DMS153 treated with DMSO at 0.1 percent for 48 hours (cell line): ENCODE data around the gene GDF2.

Source experiments
- DNase-seq: peaks from one replicate; lab custom pipeline; 2025; ENCODE audit not compliant: unreplicated experiment; lab: John Stamatoyannopoulos, UW

GDF2 gene

DNA sequence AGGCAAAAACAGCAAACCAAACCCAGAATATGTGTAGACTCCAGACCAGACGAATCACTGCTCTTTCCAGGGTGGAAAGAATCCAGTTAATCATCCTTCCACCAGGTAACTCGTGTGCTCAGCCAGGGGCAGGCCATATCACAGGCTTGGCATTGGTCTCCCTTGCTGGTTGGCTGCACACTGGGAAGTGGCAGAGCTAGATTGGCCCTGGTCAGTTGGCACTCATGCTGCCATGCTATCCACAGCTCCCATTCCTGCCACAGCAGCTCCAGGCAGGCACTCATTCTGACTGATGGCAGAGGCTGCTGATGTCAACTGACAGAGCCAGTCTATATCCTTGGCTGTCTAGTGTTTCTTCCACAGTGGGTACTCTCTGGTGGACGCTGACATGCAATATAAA, 31.9 kb upstream of the GDF2 start:
- DNase-seq, result no peak

DNA sequence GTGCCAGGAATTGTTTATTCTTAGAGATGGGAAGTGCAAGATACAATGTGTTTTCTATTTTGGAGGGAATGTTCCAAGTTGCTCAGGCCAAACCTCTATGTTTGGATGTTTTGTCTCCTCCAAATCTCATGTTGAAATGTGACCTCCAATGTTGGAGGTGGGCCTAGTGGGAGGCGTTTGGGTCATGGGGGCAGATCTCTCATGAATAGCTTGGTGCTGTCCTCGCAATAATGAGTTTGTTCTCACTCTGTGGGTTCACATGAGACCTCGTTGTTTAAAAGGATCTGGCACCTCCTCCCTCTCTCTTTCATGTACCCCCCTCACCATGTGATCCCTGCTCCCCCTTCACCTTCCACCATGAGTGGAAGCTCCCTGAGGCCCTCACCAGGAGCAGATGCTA, 30.6 kb upstream of the GDF2 start:
- DNase-seq, result no peak

DNA sequence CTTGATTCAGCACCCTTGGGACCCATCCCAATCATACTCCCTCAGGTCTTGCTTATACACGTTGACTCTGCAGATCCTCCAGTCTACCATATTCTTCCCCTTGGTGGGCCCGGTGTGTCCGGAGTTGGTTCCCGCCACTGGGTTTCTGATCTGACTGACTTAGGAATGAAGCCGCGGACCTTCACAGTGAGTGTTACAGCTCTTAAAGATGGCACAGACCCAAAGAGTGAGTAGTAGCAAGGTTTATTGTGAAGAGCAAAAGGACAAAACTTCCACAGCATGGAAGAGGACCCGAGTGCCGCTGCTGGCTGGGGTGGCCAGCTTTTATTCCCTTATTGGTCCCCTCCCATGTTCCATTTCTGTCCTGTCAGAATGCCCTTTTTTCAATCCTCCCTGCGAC, 28.2 kb upstream of the GDF2 start:
- no peak for DNase-seq

DNA sequence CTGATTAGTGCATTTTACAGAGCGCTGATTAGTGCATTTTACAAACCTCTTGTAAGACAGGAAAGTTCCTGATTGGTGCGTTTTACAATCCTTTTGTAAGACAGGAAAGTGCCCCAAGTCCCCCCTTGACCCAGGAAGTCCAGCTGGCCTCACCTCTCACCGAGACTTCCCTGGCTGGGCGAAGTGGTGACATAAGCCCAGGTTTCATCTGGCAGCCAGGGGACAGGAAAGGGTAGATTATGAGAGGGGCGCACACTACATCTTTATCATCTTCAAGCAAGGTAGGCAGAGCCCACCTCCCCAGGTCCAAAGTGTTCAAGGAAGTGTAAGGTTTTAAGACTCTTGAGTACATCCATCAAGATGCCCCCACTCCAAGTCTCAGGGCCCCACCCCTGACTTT, 27.8 kb upstream of the GDF2 start:
- no peak for DNase-seq

DNA sequence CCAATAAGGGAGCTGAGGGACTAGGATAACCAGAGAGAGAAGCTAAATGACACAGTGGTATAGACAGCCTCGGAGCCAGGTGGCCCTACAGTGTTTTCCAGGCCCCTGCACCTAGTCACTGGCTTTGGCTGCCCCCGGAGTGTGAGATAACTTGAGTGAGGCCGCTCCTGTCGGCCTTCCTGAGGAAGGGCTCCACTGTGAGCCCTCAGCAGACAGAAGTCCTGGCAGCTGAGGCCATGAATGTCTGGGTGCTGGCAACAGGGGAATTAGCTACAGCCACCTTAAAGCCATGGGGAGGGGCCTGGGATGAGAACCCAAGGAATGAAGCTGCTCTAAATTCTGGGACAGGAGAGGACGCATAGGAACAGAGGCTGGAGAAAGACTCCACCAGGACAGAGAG, 26.8 kb upstream of the GDF2 start:
- no peak for DNase-seq

DNA sequence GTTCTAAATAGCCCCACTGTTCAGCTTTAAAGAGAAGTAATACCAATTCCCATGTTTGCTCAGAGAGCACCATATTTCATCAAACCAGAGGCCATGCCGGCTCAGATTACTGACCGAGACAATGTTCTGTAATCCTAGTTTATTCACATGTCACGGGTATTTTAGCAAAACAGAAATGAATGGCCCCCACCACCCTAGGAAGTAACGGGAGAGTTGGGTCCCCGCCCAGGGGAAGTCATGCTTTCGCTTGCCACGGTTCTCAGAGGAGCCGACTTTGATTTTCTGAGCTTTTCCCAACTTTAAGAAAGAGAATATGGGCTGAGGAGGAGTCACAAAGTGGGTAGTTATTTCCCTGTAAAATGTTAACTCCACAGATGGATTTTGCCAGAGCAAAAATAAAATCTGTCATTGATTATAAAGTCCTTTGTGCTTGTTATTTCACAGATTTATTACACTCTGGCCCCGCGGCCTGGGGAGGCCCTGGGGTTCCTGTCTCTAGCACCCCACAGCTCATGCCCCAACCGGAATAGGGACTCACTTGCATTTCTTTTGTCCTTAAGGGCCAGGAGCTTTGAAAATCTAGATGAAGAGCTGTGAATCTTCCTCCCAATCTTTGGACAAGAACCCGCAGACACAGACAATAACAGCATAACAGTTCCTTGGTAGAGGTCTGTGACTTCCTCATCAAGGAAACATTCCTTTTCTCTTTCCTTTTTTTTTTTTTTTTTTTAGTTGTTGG, 25.9 kb upstream of the GDF2 start:
- no peak for DNase-seq

DNA sequence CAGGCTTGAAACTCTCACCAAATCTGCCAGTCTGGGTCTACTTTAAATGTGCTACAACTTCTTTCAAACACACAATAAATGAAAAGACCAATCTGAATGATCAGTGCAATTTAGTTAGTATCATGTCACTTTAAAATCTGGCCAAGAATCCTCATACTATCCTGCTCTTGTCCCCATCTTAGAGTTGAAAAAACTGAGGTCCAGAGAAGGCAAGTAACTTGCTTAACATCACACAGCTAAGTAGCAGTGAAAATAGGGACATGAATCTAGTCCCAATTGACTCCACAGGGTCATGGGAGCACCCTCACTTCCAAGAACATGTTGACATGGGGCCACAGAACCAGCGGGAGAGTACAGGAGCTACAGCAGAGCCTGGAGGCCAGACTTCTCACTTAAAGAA, 25.3 kb upstream of the GDF2 start:
- DNase-seq, result no peak

DNA sequence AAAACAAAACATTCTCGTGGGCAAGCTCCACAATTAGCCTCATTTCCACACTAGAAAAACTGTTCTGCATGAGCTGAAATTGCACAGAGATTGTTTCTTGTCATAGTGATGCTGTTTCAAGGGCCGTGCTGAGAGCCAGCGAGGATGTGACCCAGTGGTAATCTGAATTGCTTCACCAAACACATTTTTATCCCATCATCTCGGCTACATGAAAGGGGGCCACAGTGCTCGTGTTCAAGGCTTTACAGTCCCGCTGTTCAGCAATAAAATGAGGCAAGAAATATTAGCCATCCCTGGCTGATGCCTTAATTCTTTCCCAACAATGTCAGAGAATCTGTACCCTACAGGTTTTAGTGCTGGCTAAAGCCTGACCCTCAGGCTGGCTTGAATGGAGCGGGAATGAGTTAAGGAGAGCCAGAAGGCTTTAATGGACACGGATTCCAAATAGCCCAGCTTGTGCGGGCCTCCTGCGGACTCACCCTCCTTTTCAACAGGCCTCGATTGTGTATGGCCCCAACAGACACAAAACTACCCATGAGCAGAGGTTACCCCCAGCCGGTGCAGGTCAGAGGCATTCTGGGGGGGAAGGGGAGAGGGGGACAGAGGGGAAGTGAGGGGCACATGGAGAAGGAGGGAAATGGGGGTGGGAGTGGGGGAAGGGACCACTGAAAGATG, 24.3 kb upstream of the GDF2 start:
- DNase-seq, result no peak

DNA sequence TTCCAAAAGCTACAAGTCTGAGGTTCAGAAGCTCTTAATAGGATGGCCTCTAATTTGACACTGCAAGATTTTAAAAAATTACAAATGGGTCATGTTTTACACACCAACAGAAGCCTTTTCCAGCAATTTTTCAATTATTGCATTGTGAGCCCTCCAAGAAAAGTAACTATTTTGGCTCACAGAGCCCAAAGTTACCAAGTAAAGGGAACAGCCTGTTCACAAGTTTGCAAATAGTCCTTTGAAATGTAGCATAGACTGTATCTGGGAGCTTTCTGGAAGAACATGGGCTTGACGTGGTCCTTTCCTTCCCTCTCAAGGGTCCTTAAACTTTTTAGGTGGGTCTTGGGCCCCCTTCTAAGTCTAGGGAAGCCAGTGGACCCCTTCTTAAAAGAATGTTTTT, 23.5 kb upstream of the GDF2 start:
- DNase-seq, result no peak

DNA sequence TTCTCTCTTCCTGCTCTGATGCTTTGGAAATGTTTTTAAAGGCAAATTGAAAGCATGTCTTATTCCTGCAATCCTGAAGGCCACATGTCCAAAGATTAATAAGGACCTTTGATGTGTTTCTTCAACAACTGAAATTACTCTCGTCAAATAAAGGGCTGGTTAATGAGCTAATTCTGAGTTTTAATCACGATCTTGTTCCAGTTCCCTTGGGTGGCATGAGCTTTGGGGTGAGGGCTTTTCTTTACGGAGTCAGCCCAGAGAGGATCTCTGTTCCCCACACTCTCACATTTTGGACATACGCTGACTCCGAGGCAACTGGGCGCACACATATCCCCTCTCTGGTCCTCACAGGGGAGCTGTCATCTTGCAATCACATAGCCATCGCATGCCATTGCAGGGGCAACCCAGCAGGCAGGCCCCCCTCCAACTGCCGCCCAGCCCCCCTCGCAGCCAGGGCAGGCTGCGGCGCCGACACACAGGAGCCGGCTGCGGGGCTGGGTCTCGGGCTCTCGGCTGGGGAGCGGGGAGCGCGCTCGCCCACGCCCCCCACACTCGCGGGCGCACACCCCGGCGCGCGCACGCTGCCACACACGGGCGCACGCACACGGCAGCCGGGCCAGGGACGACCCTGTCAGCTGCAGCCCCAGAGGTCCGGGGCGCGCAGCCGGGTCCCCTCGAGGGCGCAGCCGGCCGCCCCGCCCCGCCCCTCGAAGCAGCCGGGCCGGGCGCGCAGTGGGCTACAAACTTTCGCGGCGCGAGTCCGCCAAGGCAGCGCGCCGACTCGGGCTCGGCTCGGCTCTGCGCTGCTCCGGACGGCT, 22.4 kb upstream of the GDF2 start, which contains the start of gene GDF10:
Gene GDF10, plus strand, starts transcription at position 587 of the 818 bp plus-strand sequence. CDS start 455 bp downstream, outside the sequence.
- DNase-seq, result no peak

DNA sequence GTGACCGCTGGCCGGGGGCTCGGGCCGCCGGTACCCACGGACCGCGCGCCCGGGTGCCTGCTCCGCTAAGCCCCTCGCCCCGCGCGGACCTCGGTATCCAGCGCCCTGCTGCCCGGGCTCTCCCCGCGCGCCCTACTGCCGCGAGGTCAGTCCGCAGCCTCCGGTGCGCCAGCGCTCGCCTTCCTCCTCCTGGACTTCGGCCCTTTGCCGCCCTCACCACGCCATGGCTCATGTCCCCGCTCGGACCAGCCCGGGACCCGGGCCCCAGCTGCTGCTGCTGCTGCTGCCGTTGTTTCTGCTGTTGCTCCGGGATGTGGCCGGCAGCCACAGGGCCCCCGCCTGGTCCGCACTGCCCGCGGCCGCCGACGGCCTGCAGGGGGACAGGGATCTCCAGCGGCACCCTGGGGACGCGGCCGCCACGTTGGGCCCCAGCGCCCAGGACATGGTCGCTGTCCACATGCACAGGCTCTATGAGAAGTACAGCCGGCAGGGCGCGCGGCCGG, 21.8 kb upstream of the GDF2 start:
- DNase-seq, result no peak

DNA sequence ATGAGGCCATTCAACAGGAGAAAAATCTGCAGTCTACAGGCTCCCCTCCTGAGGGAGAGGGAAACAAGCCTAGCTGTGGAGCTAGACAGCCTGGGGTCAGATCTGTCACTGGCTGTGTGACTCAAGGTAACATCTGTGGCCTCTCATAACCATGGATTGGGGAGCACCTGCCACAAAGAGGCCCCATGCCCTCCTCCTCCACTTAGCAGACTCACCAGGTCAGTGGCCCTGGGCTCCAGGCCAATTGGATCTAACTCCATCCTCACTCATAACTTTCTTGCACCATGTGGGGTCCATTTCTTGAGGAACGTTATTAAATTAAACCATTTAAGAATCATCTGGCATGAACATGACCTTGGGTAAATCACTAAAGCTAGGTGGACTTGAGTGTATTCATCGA, 20.4 kb upstream of the GDF2 start:
- DNase-seq, result no peak

DNA sequence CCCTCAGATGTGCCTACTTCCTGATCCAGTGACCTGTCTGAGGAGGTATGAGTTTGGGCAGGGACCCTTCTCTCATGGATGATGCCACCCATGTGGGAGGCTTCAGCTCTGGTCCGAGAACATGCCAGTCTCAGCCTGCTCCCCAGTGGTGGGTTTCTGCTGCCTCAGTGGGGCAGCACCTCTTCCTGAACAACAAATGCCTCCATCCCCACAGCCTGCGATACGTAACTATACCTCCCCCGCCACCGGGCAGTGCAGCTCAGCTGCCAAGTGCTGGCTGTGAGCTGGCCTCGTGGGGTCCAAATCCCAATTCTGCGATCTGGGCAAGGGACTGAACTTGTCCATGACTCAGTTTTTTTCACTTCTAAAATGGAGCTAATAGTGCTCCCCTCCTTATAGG, 19.1 kb upstream of the GDF2 start:
- DNase-seq, result no peak

DNA sequence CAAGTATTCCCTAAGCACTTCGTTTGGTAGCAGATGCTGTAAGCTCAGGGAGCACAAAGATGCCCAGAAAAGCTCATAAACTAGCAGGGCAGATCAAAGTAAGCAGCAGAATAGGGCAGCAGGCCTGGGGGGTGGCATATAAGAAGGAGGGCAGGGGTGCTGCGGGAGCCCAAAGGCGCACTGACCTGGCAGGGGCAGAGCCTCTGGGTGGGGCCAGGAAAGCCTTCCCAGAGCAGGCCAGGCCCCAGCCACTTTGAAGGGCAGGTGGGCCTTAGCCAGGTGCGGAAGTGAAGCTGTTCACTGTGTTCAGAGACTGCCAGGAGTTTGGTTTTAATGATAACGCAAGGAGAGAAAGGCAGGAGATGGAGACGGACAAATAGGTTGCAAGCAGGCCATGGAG, 18.4 kb upstream of the GDF2 start:
- DNase-seq, result no peak

DNA sequence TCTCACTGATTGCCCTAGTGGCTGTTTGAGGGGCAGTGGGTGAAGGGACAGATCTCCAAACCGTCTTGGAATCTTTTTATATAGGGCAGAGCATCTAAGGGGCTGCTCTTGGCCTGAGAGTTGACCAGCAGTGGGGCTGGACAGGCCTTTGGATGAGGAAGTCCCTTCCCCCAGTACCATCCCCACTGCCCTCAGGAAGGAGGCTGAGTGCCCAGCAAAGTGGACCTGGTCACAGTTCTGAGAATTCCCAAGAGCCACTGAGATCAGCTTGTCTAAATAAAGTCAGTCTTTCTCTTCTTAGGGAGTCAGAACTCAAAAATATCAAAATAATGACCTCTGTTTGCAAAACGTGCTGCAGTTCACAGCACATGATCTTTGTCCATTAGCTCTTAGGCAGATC, 16.7 kb upstream of the GDF2 start:
- no peak for DNase-seq

DNA sequence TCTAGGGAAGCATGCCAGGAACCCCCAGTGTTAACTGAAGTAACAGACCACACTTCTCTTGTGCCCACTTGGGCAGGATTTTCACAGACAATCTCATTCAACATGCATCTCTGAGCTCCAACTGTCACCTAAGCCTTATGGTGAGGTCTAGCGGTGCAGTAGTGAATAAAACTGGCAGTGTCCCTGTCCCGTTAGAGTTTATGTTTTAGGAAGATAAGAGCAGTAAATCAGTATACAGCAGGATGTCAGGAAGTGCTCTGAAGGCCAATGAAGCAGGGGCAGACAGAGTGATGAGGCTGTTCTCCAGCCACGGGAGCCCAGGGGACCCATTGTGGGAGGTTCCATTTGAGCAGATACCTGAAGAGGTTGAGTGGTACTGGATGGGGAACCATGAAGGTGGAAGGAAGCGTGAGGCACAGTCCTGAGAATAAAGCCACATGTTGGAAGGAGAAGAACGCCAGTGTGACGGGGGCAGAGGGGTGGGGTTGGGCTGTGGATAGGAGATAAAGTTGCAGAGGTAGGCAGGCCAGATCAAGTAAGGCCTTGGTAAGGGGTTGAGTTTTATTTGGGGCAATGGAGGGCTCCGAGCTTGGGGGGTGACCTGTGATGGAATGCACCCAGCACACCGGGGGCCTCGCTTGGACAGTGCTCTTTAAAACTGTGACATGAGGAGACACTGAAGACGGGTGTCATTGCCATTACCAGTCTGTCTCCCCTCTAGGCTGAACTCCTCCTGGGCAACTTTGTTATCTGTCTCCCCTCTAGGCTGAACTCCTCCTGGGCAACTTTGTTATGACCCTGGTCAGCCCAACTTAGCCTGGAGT, 15.7 kb upstream of the GDF2 start:
- no peak for DNase-seq

DNA sequence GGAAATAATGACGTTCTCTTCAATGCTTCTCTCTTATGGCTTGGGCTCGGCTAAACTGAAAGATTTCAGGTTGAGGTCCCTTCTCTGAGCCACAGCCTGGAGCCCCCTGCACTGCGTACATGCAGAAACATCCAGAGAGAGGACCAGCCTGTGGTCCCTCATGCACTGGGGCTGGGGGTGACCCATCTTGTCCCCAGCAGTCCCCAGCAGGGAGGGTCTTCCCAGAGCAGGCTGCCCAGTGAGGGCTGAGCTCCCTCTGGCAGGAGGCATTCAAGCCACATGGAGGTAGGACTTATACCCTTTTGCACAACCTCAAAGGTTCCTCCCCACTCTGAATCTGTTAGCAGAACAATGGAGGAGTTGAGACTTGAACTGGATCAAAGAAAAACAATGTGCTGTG, 14.9 kb upstream of the GDF2 start:
- no peak for DNase-seq

DNA sequence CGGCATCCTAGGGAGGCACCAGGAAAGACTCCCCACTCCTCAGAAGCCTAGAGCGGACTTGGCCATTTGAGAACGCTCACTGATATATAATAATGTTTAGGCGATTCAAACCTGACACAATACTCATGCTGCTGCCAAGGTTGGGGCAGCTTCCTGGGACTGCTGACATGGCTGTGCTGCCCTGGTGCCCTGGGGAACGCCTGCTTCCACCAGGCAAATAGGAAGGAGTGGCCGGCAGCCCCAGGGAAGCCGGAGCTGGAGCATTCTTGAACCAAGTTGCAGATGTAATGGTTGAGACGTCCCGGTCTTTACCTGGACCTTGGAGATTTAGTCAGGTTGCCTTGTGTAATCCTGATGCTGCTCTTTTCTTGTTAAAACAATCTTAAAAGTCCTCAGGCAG, 13.5 kb upstream of the GDF2 start:
- no peak for DNase-seq

DNA sequence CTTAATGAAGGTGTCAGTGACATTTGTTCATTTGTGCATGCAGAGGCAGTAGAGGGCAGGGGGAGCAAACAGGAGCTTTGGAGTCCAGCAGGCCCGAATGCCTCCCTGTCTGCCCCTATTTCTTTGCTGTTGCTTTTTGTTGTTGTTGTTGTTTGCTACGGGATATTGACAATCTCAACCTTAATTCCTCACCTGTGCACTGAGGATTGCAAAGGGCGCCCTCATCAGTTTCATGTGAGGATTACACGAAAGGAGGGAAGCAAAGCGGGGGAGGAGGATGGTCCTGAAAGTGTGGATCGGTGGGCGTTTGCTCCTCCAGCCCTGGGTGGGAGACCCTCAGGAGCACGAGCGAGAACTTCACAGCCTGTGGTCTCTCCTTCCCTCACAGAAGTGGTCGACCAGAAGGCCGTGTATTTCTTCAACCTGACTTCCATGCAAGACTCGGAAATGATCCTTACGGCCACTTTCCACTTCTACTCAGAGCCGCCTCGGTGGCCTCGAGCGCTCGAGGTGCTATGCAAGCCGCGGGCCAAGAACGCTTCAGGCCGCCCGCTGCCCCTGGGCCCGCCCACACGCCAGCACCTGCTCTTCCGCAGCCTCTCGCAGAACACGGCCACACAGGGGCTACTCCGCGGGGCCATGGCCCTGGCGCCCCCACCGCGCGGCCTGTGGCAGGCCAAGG, 12.7 kb upstream of the GDF2 start:
- DNase-seq, result no peak

DNA sequence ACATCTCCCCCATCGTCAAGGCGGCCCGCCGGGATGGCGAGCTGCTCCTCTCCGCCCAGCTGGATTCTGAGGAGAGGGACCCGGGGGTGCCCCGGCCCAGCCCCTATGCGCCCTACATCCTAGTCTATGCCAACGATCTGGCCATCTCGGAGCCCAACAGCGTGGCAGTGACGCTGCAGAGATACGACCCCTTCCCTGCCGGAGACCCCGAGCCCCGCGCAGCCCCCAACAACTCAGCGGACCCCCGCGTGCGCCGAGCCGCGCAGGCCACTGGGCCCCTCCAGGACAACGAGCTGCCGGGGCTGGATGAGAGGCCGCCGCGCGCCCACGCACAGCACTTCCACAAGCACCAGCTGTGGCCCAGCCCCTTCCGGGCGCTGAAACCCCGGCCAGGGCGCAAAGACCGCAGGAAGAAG, 12.2 kb upstream of the GDF2 start:
- DNase-seq, result no peak
